Activated naive CD8-positive, alpha-beta T cell treated with anti-CD3 and anti-CD28 coated beads, Interleukin-2, amount 50 U/mL, for 24 hours (primary cell): ENCODE measurements around the gene TMEM245.
A peak's percentile ranks its signal among the peaks of the same experiment; 100 is the strongest.
"Not testable (repeated sequence)": the region's sequence is repeated elsewhere in the genome, so short reads cannot be mapped to it uniquely, and the experiment has no call there.

ENCODE experiments used
- ATAC-seq: fragments of 150-1000 bp; cut with Tn5 transposase; one replicate; pipeline ENCODE4 v1.10.0; 2021
- DNase-seq: peaks from one replicate; pipeline ENCODE4 v3.0.0; 2021
- H3K27ac Mint-ChIP-seq: one replicate; pipeline ENCODE4 v1.8.0; 2021; ENCODE audit warnings: mild to moderate bottlenecking, mixed read lengths
- H3K27me3 Mint-ChIP-seq: one replicate; pipeline ENCODE4 v1.8.0; 2021; ENCODE audit warnings: mixed read lengths
- H3K36me3 Mint-ChIP-seq: one replicate; pipeline ENCODE4 v1.8.0; 2021; ENCODE audit warnings: low read depth, mixed read lengths
- H3K4me1 Mint-ChIP-seq: one replicate; pipeline ENCODE4 v1.8.0; 2021; ENCODE audit warnings: mixed read lengths
- H3K4me3 Mint-ChIP-seq: one replicate; pipeline ENCODE4 v1.8.0; 2021; ENCODE audit warnings: mild to moderate bottlenecking, moderate library complexity, mixed read lengths
- H3K9me3 Mint-ChIP-seq: one replicate; pipeline ENCODE4 v1.8.0; 2021; ENCODE audit warnings: mixed read lengths

TMEM245 gene

DNA sequence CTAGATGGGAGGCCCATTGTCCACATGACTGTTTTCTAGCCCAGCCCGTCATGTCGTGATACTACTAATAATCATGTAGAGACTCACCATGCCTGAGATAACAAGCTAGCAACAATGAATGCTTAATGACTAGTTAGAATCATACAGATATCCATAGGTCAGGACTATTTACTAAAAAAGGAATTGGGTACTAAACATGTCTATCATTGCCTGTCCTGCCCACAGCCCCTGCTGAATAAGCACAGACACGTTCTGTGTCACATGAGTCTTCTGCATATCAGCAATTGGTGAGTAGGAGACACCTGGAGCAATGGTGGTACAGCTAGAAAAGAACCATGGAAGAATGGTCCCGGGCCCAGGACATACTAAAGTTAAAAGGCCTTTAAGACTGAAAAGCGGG, 29.3 kb upstream of the TMEM245 start:
- ATAC-seq (no peak), DNase-seq (no peak)
- peaks cover 6% of the 10 kb centered on the region for H3K27me3 Mint-ChIP-seq
- H3K4me3 Mint-ChIP-seq, result no peak overlapping the region
- H3K4me1 Mint-ChIP-seq, result peaks cover 2% of the 10 kb centered on the region
- no peak overlapping the region for H3K27ac Mint-ChIP-seq
- H3K9me3 Mint-ChIP-seq, result peaks cover 10% of the 10 kb centered on the region
- H3K36me3 Mint-ChIP-seq, result peaks cover 5% of the 10 kb centered on the region

DNA sequence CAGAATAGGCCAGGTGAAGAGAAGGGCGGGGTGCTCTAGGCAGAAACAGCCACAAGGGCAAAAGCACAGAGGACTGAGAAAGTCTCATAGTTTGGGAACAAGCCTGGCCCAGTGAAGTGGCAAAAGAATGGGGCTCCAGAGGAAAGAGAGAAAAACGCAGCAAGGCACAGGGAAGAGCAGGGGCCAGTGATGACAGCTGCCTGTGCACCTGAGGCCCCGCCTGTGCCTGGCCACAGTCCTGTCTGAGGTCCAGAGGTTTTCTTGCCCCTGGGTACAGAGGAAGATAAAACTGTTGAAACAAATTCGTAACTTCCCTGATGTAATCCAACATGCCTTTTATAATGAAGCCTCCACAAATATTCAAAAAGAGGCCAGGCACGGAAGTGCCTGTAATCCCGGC, 25.3 kb upstream of the TMEM245 start:
- Mint-ChIP-seq H3K4me1 (peaks cover 5% of the 10 kb centered on the region), H3K36me3 (no peaks in the 10 kb centered on the region), H3K4me3 (no peak overlapping the region), H3K27ac (no peak overlapping the region), H3K27me3 (peaks cover 6% of the 10 kb centered on the region), H3K9me3 (no peaks in the 10 kb centered on the region)
- ATAC-seq (no peak), DNase-seq (no peak)

DNA sequence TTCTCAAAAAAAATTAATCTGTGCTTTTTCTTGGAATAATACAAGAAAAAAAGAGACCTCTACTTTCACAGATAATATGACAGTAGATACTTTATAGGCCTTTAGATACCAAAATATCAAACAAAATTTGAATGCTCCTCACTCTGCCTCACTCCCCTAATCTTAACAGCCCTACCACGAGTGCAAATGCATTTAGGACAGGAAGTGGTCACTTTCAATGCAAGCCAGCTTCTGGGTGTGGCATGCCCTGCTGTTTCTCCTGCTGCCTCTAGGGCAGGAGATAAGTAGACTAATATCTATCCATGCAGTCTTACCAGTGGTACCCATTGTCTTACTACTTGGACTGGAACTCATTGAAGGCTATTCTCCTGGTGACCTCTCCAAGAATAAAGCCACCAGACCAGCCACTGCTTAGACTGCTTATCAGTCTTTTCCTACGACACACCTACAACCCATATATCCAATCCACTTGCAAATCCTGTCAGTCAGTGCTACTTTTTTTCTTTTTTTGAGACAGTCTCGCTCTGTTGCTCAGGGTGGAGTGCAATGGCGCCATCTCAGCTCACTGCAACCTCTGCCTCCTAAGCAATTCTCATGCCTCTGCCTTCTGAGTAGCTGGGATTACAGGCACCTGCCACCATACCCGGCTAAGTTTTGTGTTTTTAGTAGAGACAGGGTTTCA, 24.3 kb upstream of the TMEM245 start:
- H3K36me3 Mint-ChIP-seq, result no peaks in the 10 kb centered on the region
- peaks cover 5% of the 10 kb centered on the region for H3K4me1 Mint-ChIP-seq
- no peak overlapping the region for H3K27ac Mint-ChIP-seq
- peaks cover 6% of the 10 kb centered on the region for H3K27me3 Mint-ChIP-seq
- DNase-seq, result no peak
- no peak overlapping the region for H3K4me3 Mint-ChIP-seq
- peak; percentile 71 for ATAC-seq
- no peaks in the 10 kb centered on the region for H3K9me3 Mint-ChIP-seq

DNA sequence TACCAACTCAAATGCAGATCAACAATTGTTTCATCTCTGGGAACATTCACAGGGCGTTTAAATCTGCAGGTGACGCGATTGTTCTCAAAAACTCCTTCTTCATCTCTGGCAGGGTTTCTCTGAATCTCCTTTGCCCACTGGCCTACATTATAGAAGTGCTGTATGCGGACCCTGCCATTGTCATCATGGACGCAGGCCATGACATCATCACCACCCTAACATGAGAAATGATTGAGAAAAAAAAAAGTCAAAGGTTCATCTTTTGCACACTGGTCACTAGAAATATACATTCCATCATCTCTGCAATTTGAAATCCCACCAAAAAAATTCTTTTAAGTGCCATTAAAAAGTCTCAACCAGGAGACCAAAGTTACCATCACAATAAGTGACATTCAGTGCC, 21.6 kb upstream of the TMEM245 start:
- H3K4me3 Mint-ChIP-seq, result no peak overlapping the region
- no peak overlapping the region for H3K27ac Mint-ChIP-seq
- H3K36me3 Mint-ChIP-seq, result no peaks in the 10 kb centered on the region
- H3K27me3 Mint-ChIP-seq, result peaks cover 4% of the 10 kb centered on the region
- ATAC-seq (no peak), DNase-seq (no peak)
- H3K9me3 Mint-ChIP-seq, result no peaks in the 10 kb centered on the region
- H3K4me1 Mint-ChIP-seq, result peaks cover 5% of the 10 kb centered on the region

DNA sequence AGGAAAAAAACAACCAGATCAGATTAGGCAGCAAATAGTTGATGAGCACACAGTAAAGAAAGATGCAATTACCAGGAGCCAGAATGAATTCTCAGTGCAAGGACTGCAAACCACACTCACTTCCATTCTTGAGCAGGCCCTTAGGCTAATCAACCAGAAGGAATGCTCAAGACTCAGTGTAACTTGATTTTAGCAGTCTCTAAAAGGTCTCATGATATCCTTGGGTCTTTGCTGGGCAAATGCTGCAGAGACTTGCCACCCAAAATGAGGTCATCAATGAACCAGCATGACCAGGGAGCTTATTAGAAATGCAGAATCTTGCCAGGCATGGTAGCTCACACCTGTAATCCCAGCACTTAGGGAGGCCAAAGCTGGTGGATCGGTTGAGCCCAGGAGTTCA, 20.1 kb upstream of the TMEM245 start:
- Mint-ChIP-seq H3K27ac (no peak overlapping the region), H3K27me3 (no peaks in the 10 kb centered on the region), H3K36me3 (no peaks in the 10 kb centered on the region), H3K4me3 (no peak overlapping the region), H3K4me1 (peaks cover 5% of the 10 kb centered on the region), H3K9me3 (no peaks in the 10 kb centered on the region)
- ATAC-seq (no peak), DNase-seq (no peak)

DNA sequence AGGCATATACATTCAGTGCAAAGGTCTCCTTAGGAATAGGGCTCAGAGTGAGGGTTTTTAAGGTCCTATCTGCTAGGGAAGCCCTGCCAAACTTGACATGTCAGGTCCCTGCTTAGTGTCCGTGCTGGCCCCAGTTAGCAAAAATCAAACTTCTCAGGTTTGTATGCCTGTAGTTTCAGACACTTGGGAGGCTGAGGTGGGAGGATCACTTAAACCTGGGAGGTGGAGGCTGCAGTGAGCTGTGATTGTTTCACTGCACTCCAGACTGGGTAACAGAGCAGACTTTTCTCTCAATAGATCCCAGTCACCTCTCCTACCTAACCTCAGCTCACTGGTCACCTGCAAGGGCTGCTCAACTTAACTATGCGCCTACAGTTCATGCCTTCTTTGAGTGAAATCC, 18.7 kb upstream of the TMEM245 start:
- no peaks in the 10 kb centered on the region for H3K9me3 Mint-ChIP-seq
- DNase-seq (no peak), ATAC-seq (no peak)
- H3K27ac Mint-ChIP-seq, result no peak overlapping the region
- no peaks in the 10 kb centered on the region for H3K27me3 Mint-ChIP-seq
- H3K4me3 Mint-ChIP-seq, result no peak overlapping the region
- no peaks in the 10 kb centered on the region for H3K4me1 Mint-ChIP-seq
- no peaks in the 10 kb centered on the region for H3K36me3 Mint-ChIP-seq

DNA sequence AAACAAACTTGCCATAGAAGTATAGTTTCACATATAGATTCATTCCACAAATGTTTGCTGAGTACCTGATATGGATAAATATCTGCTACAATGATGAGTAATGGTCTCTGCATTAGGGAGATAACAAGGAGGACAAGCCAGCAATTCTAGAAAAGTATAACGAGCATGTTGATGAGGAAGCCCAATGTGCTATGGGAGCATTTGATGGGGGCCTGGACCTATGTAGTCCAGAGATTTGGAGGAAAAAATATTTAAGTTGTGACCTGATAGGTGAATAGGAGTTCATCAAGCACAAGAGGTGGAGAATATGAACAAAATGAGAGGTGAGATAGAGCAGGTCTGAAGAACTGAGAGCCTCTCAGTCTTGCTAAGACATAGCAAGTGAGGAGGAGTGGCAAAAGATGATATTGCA, 14.4 kb upstream of the TMEM245 start:
- ATAC-seq, result no peak
- H3K9me3 Mint-ChIP-seq, result no peaks in the 10 kb centered on the region
- no peak overlapping the region for H3K27ac Mint-ChIP-seq
- H3K4me3 Mint-ChIP-seq, result no peak overlapping the region
- no peaks in the 10 kb centered on the region for H3K4me1 Mint-ChIP-seq
- no peaks in the 10 kb centered on the region for H3K27me3 Mint-ChIP-seq
- DNase-seq, result no peak
- no peaks in the 10 kb centered on the region for H3K36me3 Mint-ChIP-seq

DNA sequence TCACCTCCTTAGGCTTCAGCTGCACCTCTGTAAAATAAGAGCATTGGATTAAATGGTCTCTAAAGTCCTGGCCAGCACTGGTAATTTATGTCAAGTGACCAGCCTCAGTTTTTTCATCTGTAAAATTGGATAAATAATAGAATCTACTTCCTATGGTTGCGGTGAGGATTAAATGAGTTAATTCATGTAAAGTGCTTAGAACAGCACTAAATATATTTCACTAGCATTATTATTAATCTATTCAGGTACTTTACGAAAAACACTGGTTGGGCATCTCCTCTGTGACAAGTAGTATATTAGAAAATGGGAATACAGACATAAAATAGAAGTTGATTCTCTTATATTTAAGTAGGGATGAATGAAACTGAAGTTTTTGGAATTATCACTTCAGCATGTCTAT, 13.8 kb upstream of the TMEM245 start:
- ATAC-seq (no peak), DNase-seq (no peak)
- H3K27me3 Mint-ChIP-seq, result no peaks in the 10 kb centered on the region
- H3K4me1 Mint-ChIP-seq, result no peaks in the 10 kb centered on the region
- no peaks in the 10 kb centered on the region for H3K9me3 Mint-ChIP-seq
- no peaks in the 10 kb centered on the region for H3K36me3 Mint-ChIP-seq
- no peak overlapping the region for H3K27ac Mint-ChIP-seq
- H3K4me3 Mint-ChIP-seq, result no peak overlapping the region

DNA sequence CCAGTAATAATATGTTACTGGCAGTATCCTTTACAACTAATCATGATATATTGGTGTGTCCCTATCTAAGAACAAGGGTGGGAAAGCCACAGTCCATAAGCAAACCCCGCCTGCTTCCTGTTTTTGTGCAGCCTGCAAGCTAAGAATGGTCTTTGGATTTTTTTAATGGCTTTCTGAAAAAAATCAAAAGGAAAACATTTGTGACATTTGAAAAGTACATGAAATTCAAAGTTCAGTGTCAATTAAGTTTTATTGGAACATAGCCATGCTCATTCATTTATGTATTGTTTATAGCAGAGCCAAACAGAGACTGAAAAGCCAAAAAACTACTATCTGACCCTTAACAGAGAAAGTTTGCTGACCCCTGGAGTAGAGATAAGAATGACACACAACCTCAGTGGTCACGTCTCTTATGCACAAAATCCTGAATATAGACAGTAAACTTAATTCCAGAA, 12.8 kb upstream of the TMEM245 start:
- no peak for DNase-seq
- ATAC-seq, result no peak
- Mint-ChIP-seq H3K9me3 (no peaks in the 10 kb centered on the region), H3K27ac (no peak overlapping the region), H3K27me3 (no peaks in the 10 kb centered on the region), H3K4me1 (no peaks in the 10 kb centered on the region), H3K4me3 (no peak overlapping the region), H3K36me3 (no peaks in the 10 kb centered on the region)

DNA sequence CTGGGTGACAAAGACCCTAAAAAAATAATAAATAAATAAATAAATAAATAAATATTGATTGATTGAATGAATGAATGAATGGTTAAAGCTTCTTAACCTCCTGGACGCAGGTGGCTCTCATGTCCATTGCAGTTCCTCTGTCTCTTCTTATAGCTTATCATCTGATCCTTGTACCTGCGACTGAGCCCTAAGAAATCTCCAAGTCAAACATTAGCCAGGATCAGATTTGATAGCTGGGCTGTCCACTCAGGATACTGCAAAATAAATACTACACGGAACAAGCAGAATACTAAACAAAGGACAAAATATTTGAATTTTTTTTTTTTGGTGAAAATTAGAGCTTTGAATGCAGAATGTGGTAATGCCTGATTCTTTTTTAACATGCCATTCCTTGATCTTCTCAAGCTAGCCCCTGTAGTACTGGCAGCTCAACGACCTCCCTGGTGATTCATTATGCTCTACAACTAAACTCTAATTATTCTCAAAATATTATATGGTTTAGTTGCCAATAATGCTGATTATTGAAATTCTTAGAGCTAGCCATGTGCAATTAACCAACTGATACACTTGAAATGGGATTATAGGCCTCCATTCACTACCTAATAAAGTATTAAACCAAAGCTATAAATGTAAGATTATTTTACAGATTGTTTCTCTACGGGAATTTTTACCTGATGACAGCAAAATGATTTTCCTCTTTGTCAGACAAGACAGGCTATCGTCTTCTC, 9.9 kb upstream of the TMEM245 start:
- Mint-ChIP-seq H3K4me3 (no peak overlapping the region), H3K4me1 (no peaks in the 10 kb centered on the region), H3K27ac (no peak overlapping the region), H3K36me3 (no peaks in the 10 kb centered on the region), H3K9me3 (no peaks in the 10 kb centered on the region), H3K27me3 (no peaks in the 10 kb centered on the region)
- no peak for DNase-seq
- no peak for ATAC-seq

DNA sequence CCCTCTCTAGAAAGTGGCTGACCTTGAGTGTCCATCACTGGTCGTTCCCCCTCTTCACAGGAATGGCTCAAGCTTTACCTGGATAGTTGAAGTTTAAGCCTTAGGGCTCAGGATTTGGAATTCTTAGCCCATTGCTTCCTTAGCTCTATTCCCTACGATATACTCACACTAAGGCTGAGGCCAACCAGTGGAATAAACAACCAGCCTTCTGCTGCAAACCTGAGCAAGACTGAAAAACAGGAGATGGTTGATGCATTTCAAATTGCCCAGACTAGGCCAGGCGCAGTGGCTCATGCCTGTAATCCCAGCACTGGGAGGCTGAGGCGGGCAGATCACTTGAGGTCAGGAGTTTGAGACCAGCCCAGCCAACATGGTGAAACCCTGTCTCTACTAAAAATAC, 6.9 kb upstream of the TMEM245 start:
- ATAC-seq, H3K4me1 Mint-ChIP-seq, H3K36me3 Mint-ChIP-seq: not testable (repeated sequence)

DNA sequence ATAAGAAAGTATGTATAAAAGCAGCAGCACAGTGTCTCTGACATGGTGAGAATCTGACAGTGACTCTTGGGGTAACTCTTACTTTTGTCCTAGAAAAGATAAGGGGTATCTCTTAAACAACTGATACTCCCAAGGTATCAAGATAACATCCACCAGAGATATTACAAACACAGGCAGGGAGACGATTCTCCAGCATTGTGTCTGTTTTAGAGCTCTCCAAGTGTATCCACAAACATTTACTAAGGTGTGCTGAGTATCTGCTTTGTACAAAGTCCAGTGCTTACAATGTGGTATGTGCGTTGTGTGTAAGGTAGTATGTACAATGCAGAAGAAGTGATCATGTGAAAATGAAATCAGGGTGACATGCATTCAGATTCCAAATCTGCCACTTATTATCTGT, 4.4 kb upstream of the TMEM245 start:
- Mint-ChIP-seq H3K9me3 (no peaks in the 10 kb centered on the region), H3K4me3 (no peak overlapping the region), H3K4me1 (peaks cover 11% of the 10 kb centered on the region), H3K27me3 (no peaks in the 10 kb centered on the region), H3K27ac (no peak overlapping the region), H3K36me3 (no peaks in the 10 kb centered on the region)
- DNase-seq (no peak), ATAC-seq (no peak)

More for the DNA sequence above, 6.9 kb upstream of the TMEM245 start:
- not testable (repeated sequence) for DNase-seq, H3K27me3 Mint-ChIP-seq, H3K27ac Mint-ChIP-seq, H3K4me3 Mint-ChIP-seq, H3K9me3 Mint-ChIP-seq

DNA sequence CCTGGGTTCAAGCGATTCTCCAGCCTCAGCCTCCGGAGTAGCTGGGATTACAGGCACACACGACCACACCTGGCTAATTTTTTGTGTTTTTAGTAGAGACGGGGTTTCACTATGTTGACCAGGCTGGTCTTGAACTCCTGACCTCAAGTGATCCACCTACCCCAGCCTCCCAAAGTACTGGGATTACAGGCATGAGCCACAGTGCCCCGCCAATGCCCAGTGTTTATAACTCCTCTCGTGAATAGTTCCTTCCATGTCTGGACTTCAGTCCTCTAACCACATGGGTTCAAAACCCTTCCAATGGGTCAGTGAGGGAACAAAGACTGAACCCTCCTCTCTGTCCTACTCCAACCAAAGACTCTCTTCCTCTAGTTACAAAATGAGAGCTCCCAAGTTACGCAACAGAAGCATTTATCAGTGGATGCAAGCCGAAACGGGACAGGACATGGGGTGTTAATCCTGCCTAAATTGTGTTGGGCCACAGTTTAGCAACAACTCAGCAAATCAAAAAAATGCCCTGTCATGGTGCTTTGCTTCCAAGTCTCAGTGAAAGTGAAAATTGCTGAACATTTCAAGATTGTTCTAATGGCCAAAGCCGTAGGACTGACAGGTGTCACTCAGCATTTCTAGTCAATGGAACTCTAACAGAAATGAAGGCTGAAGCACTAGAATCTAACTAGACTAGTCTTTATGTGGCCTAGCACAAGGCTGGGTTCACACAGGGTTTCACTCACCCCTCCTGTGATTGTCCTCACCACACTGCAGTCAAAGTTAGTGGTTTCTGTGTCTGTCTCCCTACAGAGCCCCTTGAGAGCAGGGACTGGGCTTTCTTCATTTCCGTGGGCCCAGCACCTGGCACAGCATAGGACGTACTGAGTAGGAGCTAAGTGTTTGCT, 3.2 kb upstream of the TMEM245 start:
- Mint-ChIP-seq H3K27ac (no peak overlapping the region), H3K36me3 (peaks cover 1% of the 10 kb centered on the region), H3K4me3 (no peak overlapping the region), H3K27me3 (no peaks in the 10 kb centered on the region), H3K4me1 (peaks cover 17% of the 10 kb centered on the region), H3K9me3 (no peaks in the 10 kb centered on the region)
- no peak for ATAC-seq
- no peak for DNase-seq

DNA sequence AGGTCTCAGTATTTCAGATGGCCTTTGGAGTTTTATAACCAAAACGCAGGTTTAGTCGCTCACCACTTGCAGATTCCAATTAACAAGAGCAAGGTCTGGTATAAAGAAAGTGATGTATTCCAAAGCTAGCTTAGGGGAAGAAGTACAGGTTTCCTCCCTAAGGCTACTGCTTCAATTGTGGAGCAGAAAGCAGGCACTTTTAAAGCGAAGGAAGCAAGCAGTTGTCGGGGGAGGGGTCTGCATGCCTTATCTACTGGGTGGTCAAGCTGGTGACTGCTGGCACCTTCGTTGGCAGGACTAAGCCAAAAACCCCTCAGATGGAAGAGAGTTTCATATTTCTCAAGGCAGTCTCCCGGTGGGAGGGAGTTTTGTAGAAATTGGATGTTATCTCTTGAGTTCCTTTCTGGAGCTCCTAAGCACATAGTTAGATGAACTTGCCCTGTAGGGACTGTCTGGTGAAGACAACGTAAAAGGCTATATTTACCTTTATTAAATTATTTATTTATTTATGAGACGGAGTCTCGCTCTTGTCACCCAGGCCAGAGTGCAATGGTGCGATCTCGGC, 1.6 kb upstream of the TMEM245 start:
- H3K9me3 Mint-ChIP-seq, result no peaks in the 10 kb centered on the region
- no peak for DNase-seq
- peaks cover 32% of the 10 kb centered on the region for H3K4me1 Mint-ChIP-seq
- peaks cover 14% of the 10 kb centered on the region for H3K36me3 Mint-ChIP-seq
- H3K27me3 Mint-ChIP-seq, result no peaks in the 10 kb centered on the region
- H3K27ac Mint-ChIP-seq, result no peak overlapping the region
- ATAC-seq, result no peak
- H3K4me3 Mint-ChIP-seq, result no peak overlapping the region
